Measurements from ENCODE around the gene ENDOG.
A peak's percentile ranks its signal among the peaks of the same experiment; 100 is the strongest.
"Not testable (repeated sequence)": the region's sequence is repeated elsewhere in the genome, so short reads cannot be mapped to it uniquely, and the experiment has no call there.

ENDOG gene

DNA sequence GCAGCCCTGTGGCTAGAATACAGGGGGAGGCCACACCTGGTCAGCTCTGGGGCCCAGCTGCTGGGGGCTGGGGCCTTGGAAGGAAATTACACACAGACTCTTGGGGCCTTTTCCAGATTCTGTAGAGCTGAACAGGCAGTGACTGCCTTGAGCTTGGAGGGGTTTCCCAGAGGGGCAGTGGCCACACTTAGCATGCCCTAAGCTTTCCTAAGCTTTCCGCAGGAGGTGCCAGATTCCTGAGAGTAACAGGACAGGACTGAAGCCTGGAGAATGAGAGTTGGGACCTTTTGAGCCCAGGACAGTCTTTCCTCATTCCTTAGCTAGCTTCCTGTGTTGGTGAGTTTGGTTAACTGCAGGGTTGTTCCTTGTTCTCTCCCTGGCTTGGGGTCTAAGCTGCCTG, 29.9 kb upstream of the ENDOG start:
- H3K9me3 ChIP-seq (ENCODE audit: insufficient read depth, low read length), result no peaks in the 10 kb centered on the region
- no peaks in the 10 kb centered on the region for H3K27me3 ChIP-seq (ENCODE audit: insufficient read depth, insufficient read length)
- H3K4me3 ChIP-seq (ENCODE audit: insufficient read length, low read depth), result no peak overlapping the region
- H3K36me3 ChIP-seq (ENCODE audit: insufficient read depth, insufficient read length, low read length), result peaks cover 43% of the 10 kb centered on the region
- DNase-seq (ENCODE audit: low read depth, low spot score), result no peak
- TF ChIP-seq SUZ12 (IDR thresholded peaks at IDR 0.05; ENCODE audit: extremely low read depth, insufficient read depth, insufficient read length) (no peak), YY1 (IDR thresholded peaks at IDR 0.05; ENCODE audit: insufficient read depth, insufficient read length) (no peak), ZNF274 (IDR thresholded peaks at IDR 0.05; ENCODE audit: low read depth, low read length) (no peak)
- peak overlapping the region; percentile 96 for H3K9ac ChIP-seq (ENCODE audit: insufficient read length, low read depth)
- no peaks in the 10 kb centered on the region for H3K4me1 ChIP-seq (ENCODE audit: insufficient read depth, insufficient read length)

- TF ChIP-seq YY1 (IDR thresholded peaks at IDR 0.05; ENCODE audit: insufficient read depth, insufficient read length) (no peak), SUZ12 (IDR thresholded peaks at IDR 0.05; ENCODE audit: extremely low read depth, insufficient read depth, insufficient read length) (no peak), ZNF274 (IDR thresholded peaks at IDR 0.05; ENCODE audit: low read depth, low read length) (no peak)
- no peaks in the 10 kb centered on the region for H3K9me3 ChIP-seq (ENCODE audit: insufficient read depth, low read length)
- H3K9ac ChIP-seq (ENCODE audit: insufficient read length, low read depth), result no peak overlapping the region
- DNase-seq (ENCODE audit: low read depth, low spot score), result no peak
- H3K4me3 ChIP-seq (ENCODE audit: insufficient read length, low read depth), result no peak overlapping the region
- H3K27me3 ChIP-seq (ENCODE audit: insufficient read depth, insufficient read length), result no peaks in the 10 kb centered on the region
- H3K4me1 ChIP-seq (ENCODE audit: insufficient read depth, insufficient read length), result no peaks in the 10 kb centered on the region
- peaks cover 59% of the 10 kb centered on the region for H3K36me3 ChIP-seq (ENCODE audit: insufficient read depth, insufficient read length, low read length)
These were observed 27.8 kb upstream of the ENDOG start for GRCh38 chr9:128790536-128790935.

DNA sequence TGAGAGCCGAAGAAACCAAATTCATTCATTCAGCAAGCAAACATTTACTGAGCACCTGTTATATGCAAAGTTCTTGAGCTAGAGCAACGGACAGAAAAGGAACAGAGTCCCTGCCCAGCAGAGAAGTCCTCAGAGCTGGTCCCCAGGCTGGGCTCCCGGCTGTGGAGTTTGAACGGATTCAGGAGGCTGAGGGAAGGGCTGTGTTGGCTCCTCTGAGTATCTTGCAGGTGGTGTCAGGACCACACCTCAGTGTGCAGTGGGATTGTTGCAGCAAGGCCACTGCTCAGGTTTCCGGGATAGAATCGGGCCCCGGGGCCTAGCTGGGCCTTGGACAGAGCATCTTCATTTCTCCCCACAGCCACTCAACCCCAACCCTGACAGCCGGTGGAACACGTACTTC, 26.2 kb upstream of the ENDOG start:
- no peak for DNase-seq (ENCODE audit: low read depth, low spot score)
- no peaks in the 10 kb centered on the region for H3K9me3 ChIP-seq (ENCODE audit: insufficient read depth, low read length)
- no peak overlapping the region for H3K4me3 ChIP-seq (ENCODE audit: insufficient read length, low read depth)
- H3K36me3 ChIP-seq (ENCODE audit: insufficient read depth, insufficient read length, low read length), result peaks cover 64% of the 10 kb centered on the region
- H3K27me3 ChIP-seq (ENCODE audit: insufficient read depth, insufficient read length), result no peaks in the 10 kb centered on the region
- H3K9ac ChIP-seq (ENCODE audit: insufficient read length, low read depth), result no peak overlapping the region
- H3K4me1 ChIP-seq (ENCODE audit: insufficient read depth, insufficient read length), result no peaks in the 10 kb centered on the region
- TF ChIP-seq YY1 (IDR thresholded peaks at IDR 0.05; ENCODE audit: insufficient read depth, insufficient read length) (no peak), SUZ12 (IDR thresholded peaks at IDR 0.05; ENCODE audit: extremely low read depth, insufficient read depth, insufficient read length) (no peak), ZNF274 (IDR thresholded peaks at IDR 0.05; ENCODE audit: low read depth, low read length) (no peak)

DNA sequence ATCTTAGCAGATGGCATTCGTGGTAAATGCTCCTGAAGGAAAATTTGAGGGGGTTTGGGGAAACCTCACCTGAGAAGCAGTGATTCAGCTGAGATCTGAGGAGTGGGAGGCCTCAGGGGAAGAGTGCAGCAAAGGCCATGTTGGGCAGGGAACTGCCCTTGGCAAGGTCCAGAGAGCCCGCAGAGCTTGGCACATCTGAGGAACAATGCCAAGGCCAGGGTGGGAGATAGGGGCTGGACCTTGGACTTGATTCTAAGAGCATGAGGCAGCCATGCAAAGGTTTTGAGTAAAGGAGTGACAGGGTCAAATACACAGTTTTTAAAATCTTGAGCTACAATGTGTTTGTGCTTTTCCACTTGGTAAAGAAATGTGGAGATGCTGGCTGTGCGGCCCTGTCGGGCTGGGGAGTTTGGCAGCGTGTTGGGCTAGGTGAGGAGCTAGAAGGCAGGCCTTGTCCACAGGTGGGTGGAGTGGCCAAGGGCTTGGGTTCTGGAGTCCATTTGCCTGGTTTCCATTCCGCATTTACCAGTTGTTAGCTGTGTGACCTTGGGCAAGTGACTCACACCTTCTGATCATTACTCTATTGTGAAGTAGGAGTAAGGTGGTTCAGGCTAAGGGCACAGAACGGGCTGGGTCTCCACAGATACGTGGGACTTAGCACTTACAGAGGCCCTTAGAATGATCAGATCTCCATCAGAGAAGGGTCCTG, 25.2 kb upstream of the ENDOG start:
- Histone ChIP-seq H3K9ac (ENCODE audit: insufficient read length, low read depth) (no peak overlapping the region), H3K36me3 (ENCODE audit: insufficient read depth, insufficient read length, low read length) (peaks cover 72% of the 10 kb centered on the region), H3K27me3 (ENCODE audit: insufficient read depth, insufficient read length) (no peaks in the 10 kb centered on the region), H3K9me3 (ENCODE audit: insufficient read depth, low read length) (no peaks in the 10 kb centered on the region), H3K4me3 (ENCODE audit: insufficient read length, low read depth) (no peak overlapping the region), H3K4me1 (ENCODE audit: insufficient read depth, insufficient read length) (no peaks in the 10 kb centered on the region)
- DNase-seq (ENCODE audit: low read depth, low spot score), result no peak
- no peak for TF ChIP-seq YY1 (IDR thresholded peaks at IDR 0.05; ENCODE audit: insufficient read depth, insufficient read length)
- TF ChIP-seq ZNF274 (IDR thresholded peaks at IDR 0.05; ENCODE audit: low read depth, low read length), result no peak
- no peak for TF ChIP-seq SUZ12 (IDR thresholded peaks at IDR 0.05; ENCODE audit: extremely low read depth, insufficient read depth, insufficient read length)

DNA sequence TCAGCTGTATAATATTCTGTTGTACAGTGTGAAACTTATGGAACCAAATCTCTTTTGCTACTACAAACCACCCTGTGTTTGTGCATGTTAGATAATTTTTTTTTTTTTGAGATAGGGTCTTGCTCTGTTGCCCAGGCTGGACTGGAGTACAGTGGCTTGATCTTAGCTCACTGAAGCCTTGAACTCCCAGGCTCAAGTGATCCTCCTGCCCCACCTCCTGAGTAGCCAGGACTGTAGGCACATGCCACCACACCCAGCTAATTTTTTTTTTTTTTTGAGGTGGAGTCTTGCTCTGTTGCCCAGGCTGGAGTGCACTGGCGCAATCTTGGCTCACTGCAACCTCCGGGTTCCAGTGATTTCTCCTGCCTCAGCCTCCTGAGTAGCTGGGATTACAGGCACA, 23.3 kb upstream of the ENDOG start:
- H3K36me3 ChIP-seq (ENCODE audit: insufficient read depth, insufficient read length, low read length), result peaks cover 77% of the 10 kb centered on the region
- H3K27me3 ChIP-seq (ENCODE audit: insufficient read depth, insufficient read length); H3K9ac ChIP-seq (ENCODE audit: insufficient read length, low read depth); H3K4me3 ChIP-seq (ENCODE audit: insufficient read length, low read depth); DNase-seq (ENCODE audit: low read depth, low spot score); H3K9me3 ChIP-seq (ENCODE audit: insufficient read depth, low read length); H3K4me1 ChIP-seq (ENCODE audit: insufficient read depth, insufficient read length): not testable (repeated sequence)

DNA sequence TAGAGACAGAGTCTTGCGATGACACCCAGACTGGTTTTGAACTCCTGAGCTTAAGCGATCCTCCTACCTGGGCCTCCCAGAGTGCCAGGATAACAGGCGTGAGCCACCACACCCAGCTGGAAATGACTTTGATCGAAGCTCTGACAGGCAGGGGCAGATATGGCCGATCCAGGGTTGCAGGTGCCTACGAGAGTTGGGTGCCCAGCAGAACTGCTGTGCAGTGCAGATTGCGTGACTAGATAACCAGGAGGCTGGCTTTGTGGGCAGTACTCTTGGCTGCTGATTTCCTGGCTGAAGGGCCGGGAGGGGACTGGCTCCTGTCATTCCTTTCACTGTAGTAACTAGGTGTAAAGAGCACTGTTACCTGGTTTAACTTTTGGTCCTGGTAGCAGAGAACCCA, 19.4 kb upstream of the ENDOG start:
- H3K36me3 ChIP-seq (ENCODE audit: insufficient read depth, insufficient read length, low read length), result peaks cover 73% of the 10 kb centered on the region
- no peak for DNase-seq (ENCODE audit: low read depth, low spot score)
- H3K9ac ChIP-seq (ENCODE audit: insufficient read length, low read depth), result no peak overlapping the region
- no peaks in the 10 kb centered on the region for H3K4me1 ChIP-seq (ENCODE audit: insufficient read depth, insufficient read length)
- H3K9me3 ChIP-seq (ENCODE audit: insufficient read depth, low read length), result no peaks in the 10 kb centered on the region
- TF ChIP-seq YY1 (IDR thresholded peaks at IDR 0.05; ENCODE audit: insufficient read depth, insufficient read length) (no peak), SUZ12 (IDR thresholded peaks at IDR 0.05; ENCODE audit: extremely low read depth, insufficient read depth, insufficient read length) (no peak), ZNF274 (IDR thresholded peaks at IDR 0.05; ENCODE audit: low read depth, low read length) (no peak)
- H3K27me3 ChIP-seq (ENCODE audit: insufficient read depth, insufficient read length), result no peaks in the 10 kb centered on the region
- no peak overlapping the region for H3K4me3 ChIP-seq (ENCODE audit: insufficient read length, low read depth)

GRCh38 chr9:128800061-128800460, 18.2 kb upstream of the ENDOG start:
- H3K9ac ChIP-seq (ENCODE audit: insufficient read length, low read depth), result no peak overlapping the region
- no peak overlapping the region for H3K4me3 ChIP-seq (ENCODE audit: insufficient read length, low read depth)
- no peaks in the 10 kb centered on the region for H3K27me3 ChIP-seq (ENCODE audit: insufficient read depth, insufficient read length)
- H3K9me3 ChIP-seq (ENCODE audit: insufficient read depth, low read length), result no peaks in the 10 kb centered on the region
- DNase-seq (ENCODE audit: low read depth, low spot score), result no peak
- TF ChIP-seq YY1 (IDR thresholded peaks at IDR 0.05; ENCODE audit: insufficient read depth, insufficient read length) (no peak), SUZ12 (IDR thresholded peaks at IDR 0.05; ENCODE audit: extremely low read depth, insufficient read depth, insufficient read length) (no peak), ZNF274 (IDR thresholded peaks at IDR 0.05; ENCODE audit: low read depth, low read length) (no peak)
- peaks cover 67% of the 10 kb centered on the region for H3K36me3 ChIP-seq (ENCODE audit: insufficient read depth, insufficient read length, low read length)
- no peaks in the 10 kb centered on the region for H3K4me1 ChIP-seq (ENCODE audit: insufficient read depth, insufficient read length)
